ENCODE results near the gene SCRN2.

DNA sequence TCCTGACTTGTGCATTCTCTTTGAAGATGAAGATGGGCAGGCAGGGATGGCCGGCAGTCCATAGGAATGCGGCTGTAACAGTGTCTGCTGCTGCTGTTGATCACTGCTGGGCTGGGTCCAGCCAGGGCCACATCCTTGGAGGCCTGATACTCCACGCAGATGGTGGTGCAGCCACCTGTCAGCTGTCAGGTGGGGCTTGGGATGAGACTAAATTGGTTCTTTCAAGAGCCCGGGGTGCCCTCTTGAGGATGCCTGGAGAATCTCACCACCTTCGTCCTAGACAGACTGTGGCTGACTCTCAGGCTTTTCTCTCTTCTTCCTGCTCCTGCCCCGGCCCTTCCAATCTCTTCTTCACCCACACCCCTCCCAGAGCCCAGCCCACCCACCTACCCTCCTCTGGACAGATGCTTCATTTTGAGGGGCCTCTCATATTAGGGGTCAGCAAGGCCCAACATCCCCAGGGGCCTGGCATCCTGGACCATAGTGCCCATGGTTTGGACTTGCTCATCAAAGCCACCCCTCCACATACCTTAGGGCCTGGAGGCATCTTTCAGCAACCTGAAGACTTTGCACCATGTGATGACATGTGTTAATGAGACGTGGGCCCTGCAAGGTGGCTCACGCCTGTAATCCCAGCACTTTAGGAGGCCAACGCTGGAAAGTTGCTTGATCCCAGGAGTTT is 38.6 kb downstream of the SCRN2 start:
- TF ChIP-seq, protein P1, sequence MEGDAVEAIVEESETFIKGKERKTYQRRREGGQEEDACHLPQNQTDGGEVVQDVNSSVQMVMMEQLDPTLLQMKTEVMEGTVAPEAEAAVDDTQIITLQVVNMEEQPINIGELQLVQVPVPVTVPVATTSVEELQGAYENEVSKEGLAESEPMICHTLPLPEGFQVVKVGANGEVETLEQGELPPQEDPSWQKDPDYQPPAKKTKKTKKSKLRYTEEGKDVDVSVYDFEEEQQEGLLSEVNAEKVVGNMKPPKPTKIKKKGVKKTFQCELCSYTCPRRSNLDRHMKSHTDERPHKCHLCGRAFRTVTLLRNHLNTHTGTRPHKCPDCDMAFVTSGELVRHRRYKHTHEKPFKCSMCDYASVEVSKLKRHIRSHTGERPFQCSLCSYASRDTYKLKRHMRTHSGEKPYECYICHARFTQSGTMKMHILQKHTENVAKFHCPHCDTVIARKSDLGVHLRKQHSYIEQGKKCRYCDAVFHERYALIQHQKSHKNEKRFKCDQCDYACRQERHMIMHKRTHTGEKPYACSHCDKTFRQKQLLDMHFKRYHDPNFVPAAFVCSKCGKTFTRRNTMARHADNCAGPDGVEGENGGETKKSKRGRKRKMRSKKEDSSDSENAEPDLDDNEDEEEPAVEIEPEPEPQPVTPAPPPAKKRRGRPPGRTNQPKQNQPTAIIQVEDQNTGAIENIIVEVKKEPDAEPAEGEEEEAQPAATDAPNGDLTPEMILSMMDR (conservative IDR thresholded peaks at IDR 0.05; ENCODE audit: low read depth in 2 of 2): peak; percentile 65 to 83
- TF ChIP-seq JUNB (IDR thresholded peaks at IDR 0.05; ENCODE audit: unreplicated experiment) (no peak), EZH2 (IDR thresholded peaks at IDR 0.05; ENCODE audit: low read depth, unreplicated experiment) (no peak), POLR2AphosphoS5 (IDR thresholded peaks at IDR 0.05; ENCODE audit: low read depth) (no peak), EZH2phosphoT487 (IDR thresholded peaks at IDR 0.05; ENCODE audit: unreplicated experiment) (no peak), ZNF114 (CRISPR knock-in tag; IDR thresholded peaks at IDR 0.05) (no peak), CREB1 (CRISPR knock-in tag; IDR thresholded peaks at IDR 0.05; ENCODE audit: low read depth) (no peak), STAT1 (IDR thresholded peaks at IDR 0.05; ENCODE audit: unreplicated experiment) (no peak)
- TF ChIP-seq, protein P2, sequence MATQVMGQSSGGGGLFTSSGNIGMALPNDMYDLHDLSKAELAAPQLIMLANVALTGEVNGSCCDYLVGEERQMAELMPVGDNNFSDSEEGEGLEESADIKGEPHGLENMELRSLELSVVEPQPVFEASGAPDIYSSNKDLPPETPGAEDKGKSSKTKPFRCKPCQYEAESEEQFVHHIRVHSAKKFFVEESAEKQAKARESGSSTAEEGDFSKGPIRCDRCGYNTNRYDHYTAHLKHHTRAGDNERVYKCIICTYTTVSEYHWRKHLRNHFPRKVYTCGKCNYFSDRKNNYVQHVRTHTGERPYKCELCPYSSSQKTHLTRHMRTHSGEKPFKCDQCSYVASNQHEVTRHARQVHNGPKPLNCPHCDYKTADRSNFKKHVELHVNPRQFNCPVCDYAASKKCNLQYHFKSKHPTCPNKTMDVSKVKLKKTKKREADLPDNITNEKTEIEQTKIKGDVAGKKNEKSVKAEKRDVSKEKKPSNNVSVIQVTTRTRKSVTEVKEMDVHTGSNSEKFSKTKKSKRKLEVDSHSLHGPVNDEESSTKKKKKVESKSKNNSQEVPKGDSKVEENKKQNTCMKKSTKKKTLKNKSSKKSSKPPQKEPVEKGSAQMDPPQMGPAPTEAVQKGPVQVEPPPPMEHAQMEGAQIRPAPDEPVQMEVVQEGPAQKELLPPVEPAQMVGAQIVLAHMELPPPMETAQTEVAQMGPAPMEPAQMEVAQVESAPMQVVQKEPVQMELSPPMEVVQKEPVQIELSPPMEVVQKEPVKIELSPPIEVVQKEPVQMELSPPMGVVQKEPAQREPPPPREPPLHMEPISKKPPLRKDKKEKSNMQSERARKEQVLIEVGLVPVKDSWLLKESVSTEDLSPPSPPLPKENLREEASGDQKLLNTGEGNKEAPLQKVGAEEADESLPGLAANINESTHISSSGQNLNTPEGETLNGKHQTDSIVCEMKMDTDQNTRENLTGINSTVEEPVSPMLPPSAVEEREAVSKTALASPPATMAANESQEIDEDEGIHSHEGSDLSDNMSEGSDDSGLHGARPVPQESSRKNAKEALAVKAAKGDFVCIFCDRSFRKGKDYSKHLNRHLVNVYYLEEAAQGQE (IDR thresholded peaks at IDR 0.05; ENCODE audit: unreplicated experiment): no peak
- TF ChIP-seq, protein P3, sequence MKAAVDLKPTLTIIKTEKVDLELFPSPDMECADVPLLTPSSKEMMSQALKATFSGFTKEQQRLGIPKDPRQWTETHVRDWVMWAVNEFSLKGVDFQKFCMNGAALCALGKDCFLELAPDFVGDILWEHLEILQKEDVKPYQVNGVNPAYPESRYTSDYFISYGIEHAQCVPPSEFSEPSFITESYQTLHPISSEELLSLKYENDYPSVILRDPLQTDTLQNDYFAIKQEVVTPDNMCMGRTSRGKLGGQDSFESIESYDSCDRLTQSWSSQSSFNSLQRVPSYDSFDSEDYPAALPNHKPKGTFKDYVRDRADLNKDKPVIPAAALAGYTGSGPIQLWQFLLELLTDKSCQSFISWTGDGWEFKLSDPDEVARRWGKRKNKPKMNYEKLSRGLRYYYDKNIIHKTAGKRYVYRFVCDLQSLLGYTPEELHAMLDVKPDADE (IDR thresholded peaks at IDR 0.05): no peak
- TF ChIP-seq, protein P4, sequence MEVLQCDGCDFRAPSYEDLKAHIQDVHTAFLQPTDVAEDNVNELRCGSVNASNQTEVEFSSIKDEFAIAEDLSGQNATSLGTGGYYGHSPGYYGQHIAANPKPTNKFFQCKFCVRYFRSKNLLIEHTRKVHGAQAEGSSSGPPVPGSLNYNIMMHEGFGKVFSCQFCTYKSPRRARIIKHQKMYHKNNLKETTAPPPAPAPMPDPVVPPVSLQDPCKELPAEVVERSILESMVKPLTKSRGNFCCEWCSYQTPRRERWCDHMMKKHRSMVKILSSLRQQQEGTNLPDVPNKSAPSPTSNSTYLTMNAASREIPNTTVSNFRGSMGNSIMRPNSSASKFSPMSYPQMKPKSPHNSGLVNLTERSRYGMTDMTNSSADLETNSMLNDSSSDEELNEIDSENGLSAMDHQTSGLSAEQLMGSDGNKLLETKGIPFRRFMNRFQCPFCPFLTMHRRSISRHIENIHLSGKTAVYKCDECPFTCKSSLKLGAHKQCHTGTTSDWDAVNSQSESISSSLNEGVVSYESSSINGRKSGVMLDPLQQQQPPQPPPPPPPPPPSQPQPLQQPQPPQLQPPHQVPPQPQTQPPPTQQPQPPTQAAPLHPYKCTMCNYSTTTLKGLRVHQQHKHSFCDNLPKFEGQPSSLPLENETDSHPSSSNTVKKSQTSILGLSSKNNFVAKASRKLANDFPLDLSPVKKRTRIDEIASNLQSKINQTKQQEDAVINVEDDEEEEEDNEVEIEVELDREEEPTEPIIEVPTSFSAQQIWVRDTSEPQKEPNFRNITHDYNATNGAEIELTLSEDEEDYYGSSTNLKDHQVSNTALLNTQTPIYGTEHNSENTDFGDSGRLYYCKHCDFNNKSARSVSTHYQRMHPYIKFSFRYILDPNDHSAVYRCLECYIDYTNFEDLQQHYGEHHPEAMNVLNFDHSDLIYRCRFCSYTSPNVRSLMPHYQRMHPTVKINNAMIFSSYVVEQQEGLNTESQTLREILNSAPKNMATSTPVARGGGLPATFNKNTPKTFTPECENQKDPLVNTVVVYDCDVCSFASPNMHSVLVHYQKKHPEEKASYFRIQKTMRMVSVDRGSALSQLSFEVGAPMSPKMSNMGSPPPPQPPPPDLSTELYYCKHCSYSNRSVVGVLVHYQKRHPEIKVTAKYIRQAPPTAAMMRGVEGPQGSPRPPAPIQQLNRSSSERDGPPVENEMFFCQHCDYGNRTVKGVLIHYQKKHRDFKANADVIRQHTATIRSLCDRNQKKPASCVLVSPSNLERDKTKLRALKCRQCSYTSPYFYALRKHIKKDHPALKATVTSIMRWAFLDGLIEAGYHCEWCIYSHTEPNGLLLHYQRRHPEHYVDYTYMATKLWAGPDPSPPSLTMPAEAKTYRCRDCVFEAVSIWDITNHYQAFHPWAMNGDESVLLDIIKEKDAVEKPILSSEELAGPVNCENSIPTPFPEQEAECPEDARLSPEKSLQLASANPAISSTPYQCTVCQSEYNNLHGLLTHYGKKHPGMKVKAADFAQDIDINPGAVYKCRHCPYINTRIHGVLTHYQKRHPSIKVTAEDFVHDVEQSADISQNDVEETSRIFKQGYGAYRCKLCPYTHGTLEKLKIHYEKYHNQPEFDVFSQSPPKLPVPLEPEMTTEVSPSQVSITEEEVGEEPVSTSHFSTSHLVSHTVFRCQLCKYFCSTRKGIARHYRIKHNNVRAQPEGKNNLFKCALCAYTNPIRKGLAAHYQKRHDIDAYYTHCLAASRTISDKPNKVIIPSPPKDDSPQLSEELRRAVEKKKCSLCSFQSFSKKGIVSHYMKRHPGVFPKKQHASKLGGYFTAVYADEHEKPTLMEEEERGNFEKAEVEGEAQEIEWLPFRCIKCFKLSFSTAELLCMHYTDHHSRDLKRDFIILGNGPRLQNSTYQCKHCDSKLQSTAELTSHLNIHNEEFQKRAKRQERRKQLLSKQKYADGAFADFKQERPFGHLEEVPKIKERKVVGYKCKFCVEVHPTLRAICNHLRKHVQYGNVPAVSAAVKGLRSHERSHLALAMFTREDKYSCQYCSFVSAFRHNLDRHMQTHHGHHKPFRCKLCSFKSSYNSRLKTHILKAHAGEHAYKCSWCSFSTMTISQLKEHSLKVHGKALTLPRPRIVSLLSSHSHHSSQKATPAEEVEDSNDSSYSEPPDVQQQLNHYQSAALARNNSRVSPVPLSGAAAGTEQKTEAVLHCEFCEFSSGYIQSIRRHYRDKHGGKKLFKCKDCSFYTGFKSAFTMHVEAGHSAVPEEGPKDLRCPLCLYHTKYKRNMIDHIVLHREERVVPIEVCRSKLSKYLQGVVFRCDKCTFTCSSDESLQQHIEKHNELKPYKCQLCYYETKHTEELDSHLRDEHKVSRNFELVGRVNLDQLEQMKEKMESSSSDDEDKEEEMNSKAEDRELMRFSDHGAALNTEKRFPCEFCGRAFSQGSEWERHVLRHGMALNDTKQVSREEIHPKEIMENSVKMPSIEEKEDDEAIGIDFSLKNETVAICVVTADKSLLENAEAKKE (CRISPR knock-in tag; IDR thresholded peaks at IDR 0.05): no peak
